HG02884 (cell line): ENCODE results near the gene CHST8.

Experiments
- ATAC-seq: cut with Tn5 transposase; IDR thresholded peaks from one replicate; pipeline ENCODE4 v1.9.1; 2021; ENCODE audit warnings: mild to moderate bottlenecking, moderate library complexity; ENCODE audit not compliant: unreplicated experiment

CHST8 gene

GRCh38 chr19:33784432-33784831, 162.7 kb downstream of the CHST8 start:
- ATAC-seq, result no peak

GRCh38 chr19:33785795-33786194, 164.0 kb downstream of the CHST8 start:
- no peak for ATAC-seq

- ATAC-seq, result no peak
These were observed 166.9 kb downstream of the CHST8 start for GRCh38 chr19:33788676-33789075.

- ATAC-seq, result no peak
These were observed 167.6 kb downstream of the CHST8 start for GRCh38 chr19:33789344-33789743.

- no peak for ATAC-seq
These were observed 173.1 kb downstream of the CHST8 start for GRCh38 chr19:33794683-33795369.

GRCh38 chr19:33795370-33796163, 173.8 kb downstream of the CHST8 start:
- no peak for ATAC-seq

- no peak for ATAC-seq
These were observed 174.6 kb downstream of the CHST8 start, which contains the start of gene KCTD15 for GRCh38 chr19:33796164-33796875. Gene KCTD15 (plus strand): TSS chr19:33796870. CDS start chr19:33800455, 3,585 bp downstream.

- no peak for ATAC-seq
These were observed 176.3 kb downstream of the CHST8 start for GRCh38 chr19:33797802-33798671.

- ATAC-seq, result no peak
These were observed 176.9 kb downstream of the CHST8 start for GRCh38 chr19:33798681-33799111.

GRCh38 chr19:33799476-33799875, 177.7 kb downstream of the CHST8 start:
- ATAC-seq, result no peak

GRCh38 chr19:33800012-33800680, 178.4 kb downstream of the CHST8 start:
- no peak for ATAC-seq

- ATAC-seq, result no peak
These were observed 179.7 kb downstream of the CHST8 start for GRCh38 chr19:33801411-33801810.

GRCh38 chr19:33802001-33802400, 180.2 kb downstream of the CHST8 start:
- no peak for ATAC-seq

GRCh38 chr19:33802801-33803200, 181.0 kb downstream of the CHST8 start:
- no peak for ATAC-seq

- no peak for ATAC-seq
These were observed 181.6 kb downstream of the CHST8 start for GRCh38 chr19:33803383-33803782.

- ATAC-seq, result no peak
These were observed 182.5 kb downstream of the CHST8 start for GRCh38 chr19:33804021-33804799.

- ATAC-seq, result no peak
These were observed 183.6 kb downstream of the CHST8 start for GRCh38 chr19:33805313-33805712.

- no peak for ATAC-seq
These were observed 184.2 kb downstream of the CHST8 start for GRCh38 chr19:33805840-33806433.

- no peak for ATAC-seq
These were observed 184.7 kb downstream of the CHST8 start for GRCh38 chr19:33806434-33806881.
